GM18498 (cell line): ENCODE measurements around the gene C1QTNF6.
A peak's percentile ranks its signal among the peaks of the same experiment; 100 is the strongest.

ENCODE experiments used
- ATAC-seq: cut with Tn5 transposase; IDR thresholded peaks from one replicate; pipeline ENCODE4 v1.9.1; 2021; ENCODE audit warnings: mild to moderate bottlenecking, moderate library complexity; ENCODE audit not compliant: unreplicated experiment

C1QTNF6 gene

DNA sequence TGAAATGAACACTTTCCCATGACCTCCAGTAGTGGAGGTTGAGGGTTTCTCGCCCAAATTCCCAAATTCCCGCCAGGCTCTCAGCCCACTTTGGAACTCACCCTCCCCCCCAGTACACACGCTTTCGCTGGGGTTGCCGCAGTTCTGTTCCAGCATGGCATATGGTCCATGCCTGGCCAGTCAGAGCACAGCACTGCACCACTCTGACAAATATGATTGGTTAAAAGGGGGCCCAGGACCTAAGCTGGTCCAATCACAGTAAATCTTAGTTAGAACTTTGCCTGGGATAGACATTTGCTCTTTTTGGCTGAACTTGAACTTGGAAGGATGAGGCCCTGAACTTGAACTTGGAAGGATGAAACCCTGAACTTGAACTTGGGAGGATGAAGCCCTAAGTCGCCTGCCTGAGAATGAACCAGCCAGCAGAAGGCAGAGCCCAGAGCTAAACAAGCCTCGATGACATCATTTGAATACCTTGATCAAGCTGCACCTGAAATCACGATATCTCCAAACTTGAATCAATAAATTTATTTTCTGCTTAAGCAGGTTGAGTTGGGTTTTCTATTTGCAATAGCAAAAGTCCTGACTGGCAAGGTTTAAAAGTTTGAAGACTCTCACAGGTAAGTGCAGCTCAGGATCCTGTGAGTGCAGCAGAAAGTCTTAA, 36.8 kb upstream of the C1QTNF6 start:
- no peak for ATAC-seq

DNA sequence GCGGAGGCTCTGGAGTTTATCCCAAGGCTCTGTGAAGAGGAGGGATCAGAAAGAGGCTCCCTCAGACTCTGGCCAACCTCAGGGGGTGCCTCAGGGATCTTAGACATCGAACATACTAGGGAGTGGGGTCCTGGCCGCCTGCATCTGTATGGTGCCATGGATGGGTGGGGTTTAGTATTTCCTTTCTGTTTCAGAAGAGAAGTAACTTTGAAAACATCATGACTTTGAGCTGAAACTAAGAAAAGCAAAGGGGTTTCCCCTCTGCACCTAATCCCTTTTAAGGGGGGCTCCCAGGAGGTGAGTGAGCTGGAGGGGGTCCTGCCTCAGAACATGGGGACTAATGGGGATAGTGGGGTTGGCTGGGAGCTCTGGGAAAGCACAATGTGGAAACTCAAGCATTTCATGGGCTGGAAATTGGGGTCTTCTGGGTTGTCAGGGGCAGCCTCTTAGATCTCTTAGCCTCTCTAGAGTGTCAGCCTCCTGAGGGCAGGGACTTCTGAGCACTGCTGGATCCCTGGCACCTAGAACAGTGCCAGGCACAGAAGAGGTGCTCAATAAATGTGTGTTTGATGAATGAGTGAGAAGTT, 36.0 kb upstream of the C1QTNF6 start:
- ATAC-seq, result no peak

DNA sequence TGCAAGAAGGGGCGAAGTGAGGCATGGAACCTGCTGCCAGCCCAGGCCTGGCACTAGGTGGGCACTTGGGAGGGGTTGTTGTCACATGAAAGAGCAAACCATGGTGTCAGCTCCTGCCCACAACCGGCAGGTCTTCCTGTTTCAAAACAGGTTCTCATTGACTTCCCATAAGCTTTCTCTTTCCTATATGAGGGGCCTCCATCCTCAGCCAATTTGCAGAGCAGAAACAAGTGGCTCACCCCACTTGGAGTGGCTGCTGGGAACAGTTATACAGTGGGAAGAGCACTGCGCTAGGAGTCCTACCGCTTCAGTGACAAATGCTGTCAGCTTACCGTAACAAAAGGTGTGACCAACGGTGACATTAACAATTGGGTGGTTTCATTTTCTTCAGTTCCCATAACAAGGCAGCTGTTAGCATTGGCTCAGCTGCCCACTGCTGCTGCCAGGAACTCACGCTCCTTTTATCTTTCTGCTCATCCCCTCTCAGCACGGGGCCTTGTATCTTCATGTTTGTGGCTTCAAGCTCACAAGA, 34.5 kb upstream of the C1QTNF6 start:
- no peak for ATAC-seq

DNA sequence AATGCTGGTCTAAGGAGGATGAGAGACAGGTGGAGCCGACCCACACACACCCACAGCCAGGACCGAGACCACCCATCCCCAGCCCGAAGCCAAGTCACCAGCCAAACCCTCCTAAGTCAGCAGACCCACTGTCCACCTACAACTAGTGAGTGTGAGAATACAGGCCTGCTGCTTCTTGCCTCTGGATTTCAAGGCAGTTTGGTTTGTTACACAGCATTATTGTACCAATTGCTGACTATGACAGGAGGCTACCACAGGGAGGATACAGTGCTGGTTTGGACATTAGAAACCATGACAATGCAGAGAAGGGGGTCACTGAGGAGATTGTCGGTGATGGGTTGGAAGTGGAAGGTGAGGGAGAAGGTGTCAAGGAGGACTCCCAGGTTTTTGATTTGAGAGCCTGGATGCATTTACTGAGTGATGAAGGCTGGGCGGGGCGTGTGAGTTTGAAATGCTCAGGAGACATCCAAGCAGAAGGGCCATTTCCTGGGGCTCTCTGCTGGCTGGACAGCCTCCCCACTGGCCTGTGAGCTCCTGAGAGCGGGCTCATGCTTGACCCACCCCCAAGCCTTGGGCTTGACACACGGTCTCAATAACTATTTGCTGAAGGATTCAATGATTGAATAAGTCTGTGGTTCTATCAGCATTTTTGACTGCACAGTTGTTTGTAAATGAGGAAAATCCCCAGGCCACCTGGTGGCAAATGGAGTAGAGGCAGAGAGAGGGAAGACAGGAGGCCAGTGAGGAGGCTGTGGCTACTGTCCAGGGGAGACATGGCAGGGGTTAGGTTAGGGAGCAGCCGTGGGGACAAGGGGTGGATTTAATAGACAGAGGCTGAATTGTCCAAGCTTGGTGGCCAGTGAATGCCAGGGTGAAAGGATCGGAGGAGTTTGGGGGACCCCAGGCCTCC, 33.6 kb upstream of the C1QTNF6 start:
- no peak for ATAC-seq

DNA sequence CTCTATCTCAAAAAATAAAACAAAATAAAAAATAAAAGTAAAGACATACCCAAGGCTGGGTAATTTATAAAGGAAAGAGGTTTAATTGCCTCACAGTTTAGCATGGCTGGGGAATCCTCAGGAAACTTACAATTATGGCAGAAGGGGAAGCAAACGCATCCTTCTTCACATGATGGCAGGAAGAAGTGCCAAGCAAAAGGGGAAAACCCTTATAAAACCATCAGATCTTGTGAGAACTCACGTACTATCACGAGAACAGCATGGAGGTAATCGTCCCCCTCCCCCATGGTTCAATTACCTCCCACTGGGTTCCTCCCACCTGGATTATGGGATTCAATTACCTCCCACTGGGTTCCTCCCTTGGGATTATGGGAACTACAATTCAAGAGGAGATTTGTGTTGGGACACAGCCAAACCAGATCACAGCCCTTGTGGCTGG, 32.5 kb upstream of the C1QTNF6 start:
- ATAC-seq, result no peak

DNA sequence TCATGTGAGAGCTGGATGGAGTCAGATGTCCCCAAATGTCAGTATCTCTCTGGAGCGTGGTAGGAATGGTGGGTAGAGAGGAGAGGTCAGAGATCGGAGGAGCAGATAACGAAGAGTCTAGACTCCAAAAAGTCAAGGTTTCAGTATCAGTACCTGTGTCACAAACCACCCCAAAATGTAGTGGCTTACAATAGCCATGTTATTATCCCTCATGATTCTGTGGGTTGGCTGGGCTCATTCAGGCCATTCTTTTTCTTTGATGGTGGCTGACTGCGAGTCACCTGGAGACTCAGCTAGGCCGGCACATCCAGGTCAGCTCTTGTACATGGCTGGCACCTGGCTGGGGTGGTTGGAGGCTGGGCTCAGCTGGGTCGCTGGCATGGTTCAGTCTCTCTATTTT, 31.5 kb upstream of the C1QTNF6 start:
- ATAC-seq, result peak; percentile 22

DNA sequence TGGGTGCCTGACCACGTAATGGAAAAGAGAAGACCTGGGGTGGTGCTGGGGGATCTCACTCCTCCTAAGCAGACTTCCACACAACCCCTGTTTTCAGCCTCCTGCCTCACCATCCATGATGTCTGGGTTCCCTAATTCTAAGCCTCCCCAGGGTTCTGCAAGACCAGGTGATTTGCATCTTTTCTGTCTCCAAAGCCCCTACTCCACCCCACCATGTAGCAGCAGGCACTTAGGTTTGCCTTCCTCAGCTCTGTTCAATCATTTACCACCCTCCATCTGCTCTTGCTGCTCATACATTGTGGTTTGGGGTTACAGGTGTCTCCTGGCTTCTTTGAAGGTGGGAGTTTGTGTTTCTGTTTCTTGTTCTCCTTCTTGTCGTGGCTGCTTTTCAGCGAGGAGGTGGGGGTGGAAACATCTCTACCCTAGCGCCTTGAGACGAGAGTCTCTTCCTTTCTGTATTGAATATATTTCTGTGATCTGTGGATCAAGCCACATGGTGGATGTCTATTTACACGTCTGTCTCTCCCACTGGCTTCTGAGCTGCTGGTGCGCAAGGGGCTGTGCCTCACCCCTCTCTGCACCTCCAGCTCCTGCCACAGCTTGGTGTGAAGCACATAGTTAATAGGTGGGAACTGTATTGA, 30.8 kb upstream of the C1QTNF6 start:
- ATAC-seq, result peak; percentile 76

DNA sequence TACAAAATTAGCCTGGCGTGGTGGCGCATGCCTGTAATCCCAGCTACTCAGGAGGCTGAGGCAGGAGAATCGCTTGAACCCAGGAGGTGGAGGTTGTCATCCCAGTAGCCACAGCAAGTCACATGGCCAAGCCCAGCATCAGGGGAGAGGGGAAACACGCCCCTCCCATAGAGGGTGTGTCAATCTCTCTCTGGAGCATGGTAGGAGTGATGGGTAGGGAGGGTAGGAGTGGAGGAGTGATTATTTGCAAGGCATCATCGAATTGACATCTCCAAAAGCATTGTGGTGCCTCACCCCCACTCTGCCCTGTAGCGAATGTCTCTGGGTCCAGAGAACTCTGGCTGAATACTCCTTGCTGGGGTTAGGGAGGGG, 30.3 kb upstream of the C1QTNF6 start:
- no peak for ATAC-seq

DNA sequence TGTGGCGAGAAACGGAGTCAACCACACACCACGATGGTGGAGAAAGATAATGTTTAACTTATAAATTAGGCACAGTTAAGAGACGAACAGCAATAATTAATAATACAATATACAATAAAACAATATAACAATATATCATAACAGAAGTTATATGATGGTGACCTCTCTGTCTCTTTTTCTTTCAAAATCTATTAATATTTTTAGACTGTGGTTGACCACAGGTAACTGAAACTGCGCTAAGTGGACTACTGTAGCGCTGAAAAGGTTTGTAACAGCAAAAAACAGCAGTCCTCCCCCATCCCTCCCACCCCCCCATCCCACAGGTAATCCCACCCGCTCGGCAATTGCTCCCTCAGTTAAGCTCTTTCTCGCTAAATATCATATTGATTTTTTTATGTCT, 27.8 kb upstream of the C1QTNF6 start:
- ATAC-seq, result no peak

DNA sequence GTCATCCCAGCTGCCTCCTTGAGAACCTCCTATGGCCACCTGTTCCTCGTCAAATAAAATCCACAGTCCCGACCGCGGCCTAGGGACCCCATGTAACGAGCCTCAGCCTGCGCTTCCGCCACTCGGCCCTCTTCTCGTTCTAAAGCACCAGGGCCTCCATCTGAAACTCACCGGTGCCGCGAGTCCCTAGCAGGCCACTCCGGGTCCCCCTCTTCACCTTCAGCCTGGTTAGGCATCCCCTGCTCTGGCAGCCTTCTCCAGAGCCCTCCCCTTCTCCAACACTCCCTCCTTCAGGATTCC, 26.6 kb upstream of the C1QTNF6 start:
- no peak for ATAC-seq

DNA sequence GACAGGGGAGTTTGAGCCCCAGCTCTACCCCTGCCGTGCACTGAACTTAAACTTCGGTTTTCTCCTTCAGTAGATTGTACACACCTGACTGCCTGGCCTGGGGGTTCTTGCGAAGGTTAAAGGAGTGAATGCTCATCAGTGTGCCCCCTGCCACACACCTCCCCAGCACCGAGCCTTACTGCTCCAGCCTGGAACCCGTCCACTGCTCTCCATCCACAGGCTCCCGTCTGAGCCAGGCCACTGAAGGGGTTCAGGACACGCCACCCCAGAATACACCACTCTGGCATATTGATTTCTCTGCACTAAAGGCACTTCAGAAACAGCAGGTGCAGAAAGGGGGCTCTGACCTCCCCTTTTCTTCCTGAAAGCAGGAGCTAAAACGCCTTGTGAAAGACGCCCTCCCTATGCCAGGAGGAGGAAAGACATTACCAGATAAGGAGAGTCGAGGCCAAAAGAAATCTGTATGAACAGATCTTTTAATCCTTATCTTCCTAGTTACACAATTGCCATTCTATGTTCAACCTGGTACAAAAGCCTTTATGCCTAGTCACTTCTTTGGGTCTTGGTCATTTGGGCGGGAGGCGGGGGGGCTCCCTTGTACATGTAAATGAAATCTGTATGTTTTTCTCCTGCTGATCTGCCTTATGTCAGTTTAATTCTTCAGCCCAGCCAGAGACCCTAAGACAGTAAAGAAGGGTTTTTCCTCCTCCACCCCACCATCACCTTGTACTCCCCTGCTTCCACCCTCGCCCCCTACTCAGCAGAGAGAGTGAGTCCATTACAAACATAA, 26.1 kb upstream of the C1QTNF6 start:
- ATAC-seq, result no peak

DNA sequence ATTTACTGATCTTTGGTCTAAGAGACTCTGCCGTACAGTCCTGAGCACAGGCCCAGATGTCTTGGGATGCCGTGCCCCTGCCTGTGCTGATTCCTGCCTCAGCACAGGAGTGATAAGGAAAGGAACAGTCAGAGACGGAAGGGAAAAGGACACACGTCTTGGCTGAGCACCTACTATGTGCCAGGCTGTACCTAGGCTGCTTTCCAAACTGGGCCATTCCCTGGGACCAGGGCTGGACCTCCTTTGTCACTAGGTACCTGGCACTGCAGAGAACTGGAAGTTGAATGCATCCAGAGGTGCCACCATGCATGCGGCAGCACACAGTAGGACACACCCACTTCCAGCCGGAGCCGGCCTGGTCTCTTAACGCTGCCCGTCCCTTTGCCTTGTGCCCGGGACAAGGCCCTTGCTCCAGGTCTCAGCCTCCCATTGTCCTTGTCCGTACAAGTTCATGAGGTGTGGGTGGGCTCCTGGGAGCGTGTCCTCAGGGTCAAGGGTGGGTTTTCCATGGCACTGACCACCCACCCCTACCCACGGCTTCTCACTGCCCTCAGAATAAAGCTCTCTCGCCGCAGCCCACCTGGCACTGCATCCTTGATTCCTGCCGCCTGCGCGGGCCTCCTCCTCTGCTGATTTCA, 25.3 kb upstream of the C1QTNF6 start:
- no peak for ATAC-seq

DNA sequence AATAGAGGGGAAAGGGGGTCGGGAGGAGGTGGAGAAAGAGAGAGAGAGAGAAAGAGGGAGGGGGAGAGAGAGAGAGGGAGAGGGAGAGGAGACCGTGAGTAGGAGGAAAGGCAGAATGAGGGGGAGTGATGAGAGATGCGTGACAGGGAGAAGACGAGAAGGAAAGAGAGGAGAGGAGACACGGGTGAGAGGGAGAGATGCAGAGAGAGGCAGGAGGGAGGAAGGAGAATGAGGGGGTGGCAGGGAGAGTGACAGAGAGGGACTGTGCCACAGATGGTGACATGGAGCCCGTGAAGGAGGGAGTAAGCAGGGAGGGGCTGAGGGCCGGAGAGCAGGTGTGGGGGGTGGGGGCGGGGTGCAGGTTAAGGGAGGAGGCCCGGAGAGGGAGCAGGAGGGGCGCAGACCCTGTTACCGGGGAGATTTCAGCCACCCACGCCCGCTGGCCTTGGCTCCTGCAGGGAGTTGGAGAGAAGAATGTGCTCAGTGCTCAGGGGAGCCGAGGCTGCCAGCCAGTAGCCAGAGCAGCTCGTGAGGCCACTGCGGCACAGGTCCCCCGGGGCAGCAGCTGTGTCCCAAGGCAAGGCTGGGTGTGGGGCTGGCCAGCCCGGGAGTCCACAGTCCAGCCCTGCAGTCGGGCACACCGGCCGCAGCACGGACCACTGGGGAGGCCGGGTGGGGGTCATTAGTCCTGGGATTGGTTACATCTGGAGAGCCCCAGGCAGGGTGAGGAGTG, 24.3 kb upstream of the C1QTNF6 start, which contains the start of gene SSTR3:
TSS of gene SSTR3 (minus strand) at position 304 of the 733 bp plus-strand sequence. CDS start 4,674 bp downstream, outside the sequence.
- ATAC-seq, result no peak

DNA sequence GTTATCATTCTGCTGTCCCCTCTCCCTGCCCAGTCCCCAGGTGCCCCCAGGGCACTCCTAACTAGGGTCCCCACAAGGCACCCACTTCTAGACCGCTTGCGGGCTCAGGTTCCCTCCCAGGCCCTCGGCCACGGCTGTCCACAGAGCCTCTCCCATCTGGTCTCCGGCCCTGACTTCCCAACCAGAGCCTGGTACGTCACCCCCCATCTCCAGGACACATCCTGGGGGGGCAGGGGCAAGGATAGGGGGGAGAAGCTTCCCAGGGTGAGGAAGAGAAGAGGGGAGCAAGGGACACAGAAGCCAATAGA, 23.8 kb upstream of the C1QTNF6 start:
- no peak for ATAC-seq

DNA sequence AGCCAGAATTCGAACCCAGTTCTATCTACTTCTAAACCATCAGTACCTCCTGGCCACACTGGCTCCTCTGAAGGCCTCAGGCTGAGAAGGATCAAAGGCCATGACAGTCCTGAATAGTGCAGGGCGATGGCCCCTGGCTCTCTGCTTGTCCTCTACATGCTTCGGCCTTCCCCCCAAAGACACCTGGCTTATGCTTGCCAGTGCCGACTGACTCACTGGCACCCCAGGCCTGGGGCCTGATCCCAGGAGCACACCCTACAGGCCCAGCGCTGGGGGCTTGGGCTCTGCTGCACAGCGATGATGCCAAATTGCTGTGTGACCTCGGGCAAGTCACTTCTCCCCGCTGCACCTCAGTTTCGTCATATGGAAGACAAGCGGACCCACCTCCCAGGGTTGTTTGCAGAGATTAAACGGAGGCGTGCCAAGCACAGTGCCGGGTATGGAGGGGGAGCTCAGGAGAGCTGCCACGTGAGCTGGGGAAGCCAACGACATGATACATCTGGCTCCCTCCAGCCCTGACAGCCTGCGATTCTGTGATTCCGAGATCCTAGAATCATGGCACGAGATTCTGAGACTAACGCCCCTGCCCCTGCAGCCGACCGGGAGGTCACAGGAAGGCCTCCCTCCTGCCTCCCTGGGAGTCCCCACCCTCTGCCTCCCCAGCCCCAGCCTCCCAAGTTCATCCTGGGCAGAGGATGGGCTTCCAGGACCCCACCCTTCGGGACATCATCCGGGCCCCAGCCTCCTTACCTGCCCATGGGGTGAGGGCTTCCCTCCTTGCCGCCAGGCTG, 23.2 kb upstream of the C1QTNF6 start:
- ATAC-seq, result no peak

DNA sequence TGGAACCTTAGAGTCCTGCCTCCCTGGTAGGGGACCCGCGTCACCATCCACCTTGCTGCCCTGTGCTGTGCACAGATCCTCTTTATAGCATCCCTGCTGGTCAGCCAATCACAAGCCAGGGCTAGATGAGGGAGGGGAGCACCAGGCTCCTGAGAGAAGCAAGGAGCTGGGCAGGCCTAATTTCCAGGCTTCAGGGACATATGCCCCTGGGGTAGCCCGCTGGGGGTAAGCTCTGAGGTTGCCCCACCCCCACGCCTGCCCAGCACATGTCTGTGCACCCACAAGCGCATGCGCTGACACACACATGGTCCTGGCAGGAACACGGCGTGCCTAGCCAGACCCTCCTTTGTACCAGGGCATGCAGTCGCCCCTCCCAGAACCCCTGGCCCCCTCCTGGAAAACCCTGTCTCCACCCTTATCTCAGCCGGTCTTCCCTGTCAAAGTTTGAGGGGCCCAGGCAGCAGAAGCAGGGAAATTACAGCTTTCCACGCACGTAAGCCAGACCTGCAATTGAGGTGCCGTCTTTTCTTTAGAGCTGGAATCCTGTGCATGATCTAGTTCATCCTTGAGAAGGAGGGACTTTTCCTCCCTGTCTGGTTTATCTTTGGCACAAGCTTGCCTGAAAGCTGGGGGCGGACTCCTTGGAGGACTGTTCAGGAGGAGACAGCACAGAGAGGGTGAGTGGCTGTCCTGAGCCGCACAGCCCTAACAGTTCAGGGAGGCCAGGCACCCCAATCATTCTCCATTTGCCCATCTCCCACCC, 22.2 kb upstream of the C1QTNF6 start:
- no peak for ATAC-seq

DNA sequence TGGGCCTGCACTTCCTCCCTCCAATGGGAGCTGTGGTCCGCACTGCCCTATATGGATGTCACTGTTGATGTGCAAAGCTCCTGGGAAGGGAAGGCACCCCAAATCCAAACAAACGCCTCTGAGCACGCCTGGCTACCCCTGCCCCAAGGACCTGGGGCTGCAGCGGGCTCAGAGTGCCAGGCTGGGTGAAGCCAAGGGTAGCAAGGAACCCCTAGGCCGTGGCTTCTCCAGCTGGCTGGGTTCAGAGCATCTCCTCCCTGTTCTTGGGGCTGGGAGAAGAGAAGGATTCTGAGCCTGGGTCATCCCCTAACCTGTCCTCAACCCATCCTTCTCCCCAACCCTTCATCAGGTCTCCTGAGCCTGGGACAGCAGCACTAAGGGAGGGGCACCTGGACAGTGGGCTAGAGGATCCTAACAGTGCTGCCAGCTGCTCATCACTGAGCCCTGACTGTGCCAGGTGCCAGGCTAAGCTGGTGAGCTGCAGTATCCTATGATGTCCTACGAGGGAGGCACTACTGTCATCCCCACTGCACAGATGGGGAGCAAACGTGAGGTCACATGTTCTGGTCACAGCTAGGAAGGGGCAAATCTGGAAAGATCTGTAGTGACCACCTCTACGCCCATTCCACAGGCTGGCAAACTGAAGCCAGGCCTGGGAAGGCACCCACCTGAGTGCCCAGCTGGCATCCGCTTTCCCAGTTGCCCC, 21.2 kb upstream of the C1QTNF6 start:
- no peak for ATAC-seq
